B cell (primary cell): ENCODE data around the gene BDKRB1.

Experiments
- EZH2 ChIP-seq: IDR thresholded peaks from 2 replicates; pipeline ENCODE4 v1.6.1; 2012; ENCODE audit warnings: borderline replicate concordance, low read depth, mild to moderate bottlenecking, moderate library complexity, low read length; ENCODE audit not compliant: insufficient read depth, poor library complexity, severe bottlenecking
- TF ChIP-seq, protein P1 (sequence below): fragments of 200-600 bp; IDR thresholded peaks from one replicate; pipeline ENCODE4 v1.8.0; 2022; ENCODE audit warnings: antibody characterized with exemption, mild to moderate bottlenecking

GRCh38 chr14:96310906-96311305 lies 54.9 kb downstream of the BDKRB1 start:
- TF ChIP-seq, protein P1, sequence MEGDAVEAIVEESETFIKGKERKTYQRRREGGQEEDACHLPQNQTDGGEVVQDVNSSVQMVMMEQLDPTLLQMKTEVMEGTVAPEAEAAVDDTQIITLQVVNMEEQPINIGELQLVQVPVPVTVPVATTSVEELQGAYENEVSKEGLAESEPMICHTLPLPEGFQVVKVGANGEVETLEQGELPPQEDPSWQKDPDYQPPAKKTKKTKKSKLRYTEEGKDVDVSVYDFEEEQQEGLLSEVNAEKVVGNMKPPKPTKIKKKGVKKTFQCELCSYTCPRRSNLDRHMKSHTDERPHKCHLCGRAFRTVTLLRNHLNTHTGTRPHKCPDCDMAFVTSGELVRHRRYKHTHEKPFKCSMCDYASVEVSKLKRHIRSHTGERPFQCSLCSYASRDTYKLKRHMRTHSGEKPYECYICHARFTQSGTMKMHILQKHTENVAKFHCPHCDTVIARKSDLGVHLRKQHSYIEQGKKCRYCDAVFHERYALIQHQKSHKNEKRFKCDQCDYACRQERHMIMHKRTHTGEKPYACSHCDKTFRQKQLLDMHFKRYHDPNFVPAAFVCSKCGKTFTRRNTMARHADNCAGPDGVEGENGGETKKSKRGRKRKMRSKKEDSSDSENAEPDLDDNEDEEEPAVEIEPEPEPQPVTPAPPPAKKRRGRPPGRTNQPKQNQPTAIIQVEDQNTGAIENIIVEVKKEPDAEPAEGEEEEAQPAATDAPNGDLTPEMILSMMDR, result no peak
- TF ChIP-seq EZH2, result no peak
